CD14-positive monocyte (primary cell): Measurements from ENCODE around the gene IRGM. TPM values are rescaled to one million over a fixed set of nuclear protein-coding genes. Genes with fewer than 3 reads are reported as not detected.

Experiments used
- DNase-seq, 3 donors: peaks; one replicate each; pipeline ENCODE4 v3.0.0-alpha.2; 2011 to 2022
- H2AFZ ChIP-seq: 2 replicates; pipeline ENCODE4 v1.6.0; 2012; ENCODE audit warnings: mild to moderate bottlenecking, low read depth, low read length, inconsistent platforms; ENCODE audit not compliant: insufficient read depth, poor library complexity, severe bottlenecking
- H3K27ac ChIP-seq, 2 donors: 1 replicate in 1 of 2; 2 replicates in 1 of 2; pipeline ENCODE4 v1.5.1; 2012 to 2013; ENCODE audit warnings: low read length in 2 of 2, control low read depth in 1 of 2, inconsistent platforms in 1 of 2, low read depth in 1 of 2, mild to moderate bottlenecking in 1 of 2
- H3K27me3 ChIP-seq, 2 donors: one replicate each; pipeline versions ENCODE4 v1.6.0 to v1.6.1; 2011 to 2013; ENCODE audit warnings: low read length in 2 of 2; ENCODE audit not compliant: control insufficient read depth in 2 of 2, insufficient read depth in 2 of 2
- H3K36me3 ChIP-seq, 2 donors: replicated peaks in 1 of 2; 1 replicate in 1 of 2; 2 replicates in 1 of 2; pipeline versions ENCODE4 v1.5.1 to v1.6.1; 2012 to 2013; ENCODE audit warnings: low read length in 2 of 2, control low read depth in 1 of 2, inconsistent platforms in 1 of 2, mild to moderate bottlenecking in 1 of 2; ENCODE audit not compliant: insufficient read depth in 2 of 2, control insufficient read depth in 1 of 2
- H3K4me1 ChIP-seq, 2 donors: 1 replicate in 1 of 2; 2 replicates in 1 of 2; pipeline versions ENCODE4 v1.5.1 to v1.6.1; 2012 to 2013; ENCODE audit warnings: low read length in 2 of 2, control low read depth in 1 of 2, inconsistent platforms in 1 of 2, mild to moderate bottlenecking in 1 of 2, moderate library complexity in 1 of 2; ENCODE audit not compliant: insufficient read depth in 2 of 2, control insufficient read depth in 1 of 2
- H3K4me2 ChIP-seq: replicated peaks from 2 replicates; pipeline ENCODE3; 2012; ENCODE audit warnings: low read length, moderate library complexity, mild to moderate bottlenecking; ENCODE audit not compliant: poor library complexity, severe bottlenecking; ENCODE audit errors: extremely low read depth
- H3K4me3 ChIP-seq, 3 experiments: fragments of 200-600 bp in 1 of 3; sonication (generic) in 1 of 3; replicated peaks in 1 of 3; 1 replicate in 2 of 3; 2 replicates in 1 of 3; pipeline ENCODE4 v1.5.1; 2011 to 2013; ENCODE audit warnings: low read length in 3 of 3, mild to moderate bottlenecking in 3 of 3, control low read depth in 2 of 3, low read depth in 2 of 3, inconsistent platforms in 1 of 3, moderate library complexity in 1 of 3
- H3K79me2 ChIP-seq: 2 replicates; pipeline ENCODE4 v1.6.0; 2012; ENCODE audit warnings: mild to moderate bottlenecking, control low read depth, inconsistent platforms, low read length, moderate library complexity; ENCODE audit not compliant: insufficient read depth
- H3K9ac ChIP-seq: 2 replicates; pipeline ENCODE4 v1.6.0; 2017; ENCODE audit warnings: low read length, mild to moderate bottlenecking; ENCODE audit not compliant: insufficient read depth, poor library complexity, severe bottlenecking
- H3K9me3 ChIP-seq, 2 donors: replicated peaks in 1 of 2; 1 replicate in 1 of 2; 2 replicates in 1 of 2; pipeline versions ENCODE4 v1.5.1 to v1.6.1; 2012 to 2013; ENCODE audit warnings: low read length in 2 of 2, control low read depth in 1 of 2; ENCODE audit not compliant: control insufficient read depth in 1 of 2, insufficient read depth in 1 of 2
- H4K20me1 ChIP-seq: 2 replicates; pipeline ENCODE4 v1.6.0; 2012; ENCODE audit warnings: mild to moderate bottlenecking, low read length, control low read depth, moderate library complexity; ENCODE audit not compliant: insufficient read depth
- H3K27ac Mint-ChIP-seq, 7 donors: one replicate each; pipeline ENCODE4 v1.8.0; 2020; ENCODE audit warnings: mild to moderate bottlenecking in 7 of 7, mixed read lengths in 7 of 7, moderate library complexity in 6 of 7, inconsistent platforms in 2 of 7
- H3K27me3 Mint-ChIP-seq, 3 donors: one replicate each; pipeline ENCODE4 v1.8.0; 2021 to 2022; ENCODE audit warnings: low read depth in 3 of 3, mild to moderate bottlenecking in 3 of 3, mixed read lengths in 3 of 3, moderate library complexity in 3 of 3, inconsistent platforms in 1 of 3
- H3K36me3 Mint-ChIP-seq, 2 donors: one replicate each; pipeline ENCODE4 v1.8.0; 2020; ENCODE audit warnings: mixed read lengths in 2 of 2, inconsistent platforms in 1 of 2, mild to moderate bottlenecking in 1 of 2
- H3K4me1 Mint-ChIP-seq: one replicate; pipeline ENCODE4 v1.8.0; 2020; ENCODE audit warnings: mild to moderate bottlenecking, mixed read lengths
- H3K4me3 Mint-ChIP-seq, 2 donors: one replicate each; pipeline ENCODE4 v1.8.0; 2020; ENCODE audit warnings: mild to moderate bottlenecking in 2 of 2, mixed read lengths in 2 of 2, moderate library complexity in 1 of 2
- H3K9me3 Mint-ChIP-seq, 7 donors: one replicate each; pipeline ENCODE4 v1.8.0; 2020 to 2022; ENCODE audit warnings: mixed read lengths in 7 of 7, mild to moderate bottlenecking in 6 of 7, moderate library complexity in 6 of 7, inconsistent platforms in 2 of 7
- CTCF ChIP-seq: fragments of 200-600 bp; IDR thresholded peaks from one replicate; pipeline ENCODE4 v1.8.0; 2022; ENCODE audit warnings: antibody characterized with exemption, mild to moderate bottlenecking
- WGBS: methylation state at CpG from one replicate; pipeline ENCODE4 v1.1.5; 2013; ENCODE audit warnings: missing lambda C conversion rate; ENCODE audit not compliant: insufficient coverage; 5-methylcytosine and 5-hydroxymethylcytosine counted together
- intact Hi-C, 2 donors: fragments of 100-400 bp; cut with micrococcal nuclease; formaldehyde crosslinking; loops; one replicate each; pipeline versions ENCODE4 v1.15.0 to v1.15.1; 2023
- polyA plus RNA-seq, 3 donors: library from polyadenylated mRNA; depleted of rRNA in 1 of 3; unstranded in 2 of 3; stranded (reverse) in 1 of 3; fragments of 300-500 nt in 2 of 3; fragments of >200 nt in 1 of 3; fragmentation: Illumina TruSeq in 2 of 3; gene quantifications; 1 replicate in 2 of 3; 2 replicates in 1 of 3; pipeline ENCODE4 v1.2.3, GENCODE V29; 2012 to 2021

The IRGM gene
- polyA plus RNA-seq, 3 donors, result 0.07 TPM; not detected in 2

- intact Hi-C loops, result loop anchor here in 1 of 2 donors (5.0 kb wide), 1 partner anchor 41 kb away; no protein-coding TSS in a partner anchor
- peak overlapping the region; percentile 64 for H3K4me2 ChIP-seq
- H3K27ac ChIP-seq, result peak overlapping the region in 1 of 2 donors; percentile 31
- H3K36me3 ChIP-seq, result peaks cover 7 to 38% of the 10 kb centered on the region in 2 donors
- peaks cover 0 to 3% (median 0%) of the 10 kb centered on the region in 3 donors for H3K27me3 Mint-ChIP-seq
- no peaks in the 10 kb centered on the region for H3K27me3 ChIP-seq
- H3K36me3 Mint-ChIP-seq, result peaks cover 19 to 24% of the 10 kb centered on the region in 2 donors
- H3K79me2 ChIP-seq, result peaks cover under 1% of the 10 kb centered on the region
- H4K20me1 ChIP-seq, result peaks cover under 1% of the 10 kb centered on the region
- H3K4me3 ChIP-seq, result peak overlapping the region; percentile 29 to 67 (median 43)
- peak overlapping the region; percentile 8 for H3K9ac ChIP-seq
- H3K27ac Mint-ChIP-seq, result peak overlapping the region in 4 of 7 donors; percentile 23 to 54 (median 39)
- H3K9me3 ChIP-seq, result no peaks in the 10 kb centered on the region
- peak in 2 of 3 donors; percentile 43 to 52 for DNase-seq
- H3K4me3 Mint-ChIP-seq, result peak overlapping the region; percentile 66 to 87
- H3K9me3 Mint-ChIP-seq, result peaks cover 0 to 4% (median 2%) of the 10 kb centered on the region in 7 donors
- H3K4me1 ChIP-seq, result peaks cover 8 to 11% of the 10 kb centered on the region in 2 donors
- H2AFZ ChIP-seq, result peak overlapping the region; percentile 68
- 8% methylated on average over 5 of the region's 15 CpGs for WGBS
- TF ChIP-seq CTCF, result peak; percentile 74
- H3K4me1 Mint-ChIP-seq, result peaks cover 13% of the 10 kb centered on the region
These were observed 45.0 kb upstream of the IRGM start for GRCh38 chr5:150801117-150801927.

- 98% methylated on average over 6 of the region's 6 CpGs for WGBS
- H3K4me3 ChIP-seq, result no peak overlapping the region
- Mint-ChIP-seq H3K27ac (no peak overlapping the region), H3K9me3 (peaks cover 0 to 4% (median 2%) of the 10 kb centered on the region in 7 donors), H3K36me3 (no peaks in the 10 kb centered on the region), H3K4me3 (no peak overlapping the region), H3K27me3 (peaks cover 0 to 3% (median 0%) of the 10 kb centered on the region in 3 donors), H3K4me1 (peaks cover 13% of the 10 kb centered on the region)
- peaks cover 0 to 15% of the 10 kb centered on the region in 2 donors for H3K36me3 ChIP-seq
- no peaks in the 10 kb centered on the region for H3K9me3 ChIP-seq
- no peak overlapping the region for H3K4me2 ChIP-seq
- no peak for TF ChIP-seq CTCF
- H3K79me2 ChIP-seq, result no peaks in the 10 kb centered on the region
- H3K27ac ChIP-seq, result no peak overlapping the region
- DNase-seq, result no peak
- no peak overlapping the region for H2AFZ ChIP-seq
- H4K20me1 ChIP-seq, result no peaks in the 10 kb centered on the region
- intact Hi-C loops, result loop anchor here in 1 of 2 donors (5.0 kb wide), 1 partner anchor 38 kb away; no protein-coding TSS in a partner anchor
- peaks cover 8 to 11% of the 10 kb centered on the region in 2 donors for H3K4me1 ChIP-seq
- no peak overlapping the region for H3K9ac ChIP-seq
- H3K27me3 ChIP-seq, result no peaks in the 10 kb centered on the region
These were observed 41.9 kb upstream of the IRGM start for GRCh38 chr5:150804388-150804787.
